T-cell (primary cell): ENCODE measurements around the gene AP3S2. TPM values are rescaled to one million over a fixed set of nuclear protein-coding genes. Genes with fewer than 3 reads are reported as not detected.

Experiments
- ATAC-seq, 4 experiments: fragments of 200-7000 bp in 3 of 4; fragments of 150-1000 bp in 1 of 4; cut with Tn5 transposase; replicated peaks in 1 of 4; 1 replicate in 3 of 4; 2 replicates in 1 of 4; pipeline ENCODE4 v1.10.0; 2021; ENCODE audit warnings: moderate library complexity in 3 of 4, mild to moderate bottlenecking in 2 of 4, moderate number of reproducible peaks in 1 of 4
- CTCF ChIA-PET, 2 donors: fragments of 300-600 bp; sonication (Branson Sonifier 250); formaldehyde crosslinking; loops; one replicate each; lab custom pipeline; 2022; ENCODE audit warnings: antibody characterized with exemption in 2 of 2; lab: Charles Lee
- POLR2A ChIA-PET, 2 donors: fragments of 300-600 bp; sonication (Branson Sonifier 250); formaldehyde crosslinking; loops; one replicate each; lab custom pipeline; 2022; ENCODE audit warnings: antibody characterized with exemption in 2 of 2; lab: Charles Lee
- DNase-seq, 35 experiments: peaks; one replicate each; pipeline versions ENCODE4 v3.0.0 to v3.0.0-alpha.2; 2013 to 2023
- H3K27ac ChIP-seq: one replicate; pipeline ENCODE4 v1.5.1; 2013; ENCODE audit warnings: low read length
- H3K27me3 ChIP-seq, 2 experiments: replicated peaks in 1 of 2; 1 replicate in 1 of 2; 2 replicates in 1 of 2; pipeline versions ENCODE4 v1.6.1 to v1.7.0; 2013; ENCODE audit warnings: low read length in 1 of 2, mixed read lengths in 1 of 2; ENCODE audit not compliant: control insufficient read depth in 2 of 2, insufficient read depth in 2 of 2; ENCODE audit errors: extremely low read depth in 1 of 2
- H3K36me3 ChIP-seq, 2 donors: 1 replicate in 1 of 2; 2 replicates in 1 of 2; pipeline versions ENCODE4 v1.6.1 to v1.7.0; 2013; ENCODE audit warnings: low read length in 1 of 2; ENCODE audit not compliant: control insufficient read depth in 2 of 2, insufficient read depth in 1 of 2; ENCODE audit errors: extremely low read depth in 1 of 2
- H3K4me1 ChIP-seq, 2 experiments: 1 replicate in 1 of 2; 2 replicates in 1 of 2; pipeline versions ENCODE4 v1.6.1 to v1.7.0; 2013; ENCODE audit warnings: low read length in 2 of 2, mixed read lengths in 1 of 2; ENCODE audit not compliant: insufficient read depth in 2 of 2, control insufficient read depth in 1 of 2; ENCODE audit errors: extremely low read depth in 1 of 2
- H3K4me3 ChIP-seq, 2 donors: 1 replicate in 1 of 2; 2 replicates in 1 of 2; pipeline versions ENCODE4 v1.5.1 to v1.7.0; 2013; ENCODE audit warnings: mild to moderate bottlenecking in 2 of 2, low read length in 1 of 2, moderate library complexity in 1 of 2; ENCODE audit not compliant: control insufficient read depth in 1 of 2; ENCODE audit errors: extremely low read depth in 1 of 2
- H3K9me3 ChIP-seq: 2 replicates; pipeline ENCODE4 v1.7.0; 2013
- H3K27ac Mint-ChIP-seq, 2 donors: one replicate each; pipeline ENCODE4 v1.8.0; 2020 to 2021; ENCODE audit warnings: mild to moderate bottlenecking in 2 of 2, mixed read lengths in 2 of 2
- H3K27me3 Mint-ChIP-seq, 2 donors: one replicate each; pipeline ENCODE4 v1.8.0; 2021 to 2022; ENCODE audit warnings: mixed read lengths in 2 of 2
- H3K36me3 Mint-ChIP-seq: one replicate; pipeline ENCODE4 v1.8.0; 2021; ENCODE audit warnings: mixed read lengths
- H3K4me1 Mint-ChIP-seq, 3 donors: one replicate each; pipeline ENCODE4 v1.8.0; 2020 to 2022; ENCODE audit warnings: mixed read lengths in 3 of 3, mild to moderate bottlenecking in 1 of 3
- H3K4me3 Mint-ChIP-seq, 3 donors: one replicate each; pipeline ENCODE4 v1.8.0; 2020 to 2022; ENCODE audit warnings: mild to moderate bottlenecking in 3 of 3, mixed read lengths in 3 of 3, moderate library complexity in 3 of 3
- H3K9me3 Mint-ChIP-seq, 3 donors: one replicate each; pipeline ENCODE4 v1.8.0; 2020 to 2022; ENCODE audit warnings: mixed read lengths in 3 of 3
- WGBS: methylation state at CpG from one replicate; pipeline ENCODE4 v1.1.5; 2013; ENCODE audit warnings: missing lambda C conversion rate; ENCODE audit not compliant: insufficient coverage; 5-methylcytosine and 5-hydroxymethylcytosine counted together
- total RNA-seq, 35 experiments: library from RNA in 6 of 35; stranded (reverse) in 6 of 35; fragments of 120-200 nt in 1 of 35; gene quantifications; one replicate each; pipeline versions ENCODE4 v1.2.1 to v1.2.4 and lab custom pipeline; 2013 to 2026

AP3S2 gene
- total RNA-seq, 5 donors from 2014 or later (not counting 1 experiment from before 2014, with no cell fraction given) = 22.8 to 30.5 (median 24.9) TPM

GRCh38 chr15:89863918-89864317 lies 29.9 kb downstream of the AP3S2 start:
- DNase-seq (no peak), ATAC-seq (no peak)
- H3K27me3 Mint-ChIP-seq = no peaks in the 10 kb centered on the region
- H3K4me1 ChIP-seq = no peaks in the 10 kb centered on the region
- H3K27ac ChIP-seq = no peak overlapping the region
- H3K27ac Mint-ChIP-seq = no peak overlapping the region
- no peak overlapping the region for H3K4me3 ChIP-seq
- POLR2A ChIA-PET = no interaction called here
- peaks cover 23% of the 10 kb centered on the region for H3K36me3 Mint-ChIP-seq
- peaks cover 0 to 2% (median 0%) of the 10 kb centered on the region in 3 donors for H3K4me1 Mint-ChIP-seq
- H3K36me3 ChIP-seq = peaks cover 2 to 36% of the 10 kb centered on the region in 2 donors
- CTCF ChIA-PET = interaction anchor here (0.5 to 1.1 kb wide), 3 partner anchors 11 to 1145 kb away, joined by 4 to 6 read pairs (median 4); no protein-coding TSS in a partner anchor
- H3K27me3 ChIP-seq = no peaks in the 10 kb centered on the region
- H3K9me3 ChIP-seq = no peaks in the 10 kb centered on the region
- no peak overlapping the region for H3K4me3 Mint-ChIP-seq
- no peaks in the 10 kb centered on the region for H3K9me3 Mint-ChIP-seq

DNA sequence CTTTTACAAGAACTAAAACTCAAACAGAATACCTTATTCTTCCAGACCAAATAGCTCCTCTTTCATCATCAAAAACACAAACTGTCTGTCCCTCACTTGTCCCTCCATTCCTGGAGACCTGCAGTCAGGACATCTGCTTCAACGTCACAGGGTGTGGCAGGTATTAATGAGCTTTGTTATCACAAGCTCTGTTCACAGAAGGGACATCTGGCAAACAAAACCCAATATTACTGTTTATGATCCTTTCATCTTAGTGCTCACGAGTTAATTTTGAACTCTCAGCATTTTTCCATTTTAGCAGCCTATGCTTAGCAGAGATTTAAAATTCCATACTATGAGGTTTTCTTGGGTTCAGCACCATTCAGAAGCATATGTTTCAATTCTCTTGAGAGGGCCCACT lies 32.9 kb downstream of the AP3S2 start:
- Mint-ChIP-seq H3K9me3 (no peaks in the 10 kb centered on the region), H3K4me3 (no peak overlapping the region), H3K36me3 (peaks cover 39% of the 10 kb centered on the region), H3K27me3 (no peaks in the 10 kb centered on the region), H3K4me1 (peaks cover 0 to 2% (median 0%) of the 10 kb centered on the region in 3 donors), H3K27ac (no peak overlapping the region)
- no peak overlapping the region for H3K4me3 ChIP-seq
- CTCF ChIA-PET = interaction anchor here (0.5 to 1.7 kb wide), 2 partner anchors 14 to 160 kb away, joined by 4 to 5 read pairs; no protein-coding TSS in a partner anchor
- 79% methylated on average over 2 of the region's 2 CpGs for WGBS
- POLR2A ChIA-PET = no interaction called here
- no peaks in the 10 kb centered on the region for H3K27me3 ChIP-seq
- H3K4me1 ChIP-seq = no peaks in the 10 kb centered on the region
- no peak for ATAC-seq
- no peak for DNase-seq
- no peak overlapping the region for H3K27ac ChIP-seq
- H3K36me3 ChIP-seq = peaks cover 2 to 39% of the 10 kb centered on the region in 2 donors
- no peaks in the 10 kb centered on the region for H3K9me3 ChIP-seq

DNA sequence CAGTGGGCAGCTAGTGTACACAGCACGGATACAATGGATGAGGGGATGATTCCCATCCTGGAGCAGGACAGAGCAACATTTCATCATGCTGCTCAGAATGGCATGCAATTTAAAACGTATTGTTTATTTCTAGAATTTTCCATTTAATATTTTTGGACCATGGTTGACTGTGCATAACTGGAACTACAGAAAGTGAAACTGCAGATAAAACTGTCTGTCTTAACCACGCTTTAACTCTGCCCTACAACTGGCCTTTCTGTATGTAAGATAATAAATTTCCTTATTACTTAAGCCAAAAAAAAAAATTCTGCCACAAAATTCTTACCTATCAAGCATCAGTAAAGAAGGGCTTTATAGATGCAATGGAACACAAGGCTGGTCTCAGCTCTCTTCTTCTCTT lies 33.4 kb downstream of the AP3S2 start:
- ChIA-PET CTCF (interaction anchor here (0.5 to 1.7 kb wide), 2 partner anchors 14 to 160 kb away, joined by 4 to 5 read pairs; no protein-coding TSS in a partner anchor), POLR2A (no interaction called here)
- Mint-ChIP-seq H3K4me3 (no peak overlapping the region), H3K27ac (no peak overlapping the region), H3K36me3 (peaks cover 35% of the 10 kb centered on the region), H3K27me3 (no peaks in the 10 kb centered on the region), H3K9me3 (no peaks in the 10 kb centered on the region), H3K4me1 (no peaks in the 10 kb centered on the region)
- 100% methylated on average over 1 of the region's 3 CpGs for WGBS
- Histone ChIP-seq H3K36me3 (peaks cover 2 to 38% of the 10 kb centered on the region in 2 donors), H3K4me1 (no peaks in the 10 kb centered on the region), H3K27me3 (no peaks in the 10 kb centered on the region), H3K4me3 (no peak overlapping the region), H3K9me3 (no peaks in the 10 kb centered on the region), H3K27ac (no peak overlapping the region)
- DNase-seq (no peak), ATAC-seq (no peak)

DNA sequence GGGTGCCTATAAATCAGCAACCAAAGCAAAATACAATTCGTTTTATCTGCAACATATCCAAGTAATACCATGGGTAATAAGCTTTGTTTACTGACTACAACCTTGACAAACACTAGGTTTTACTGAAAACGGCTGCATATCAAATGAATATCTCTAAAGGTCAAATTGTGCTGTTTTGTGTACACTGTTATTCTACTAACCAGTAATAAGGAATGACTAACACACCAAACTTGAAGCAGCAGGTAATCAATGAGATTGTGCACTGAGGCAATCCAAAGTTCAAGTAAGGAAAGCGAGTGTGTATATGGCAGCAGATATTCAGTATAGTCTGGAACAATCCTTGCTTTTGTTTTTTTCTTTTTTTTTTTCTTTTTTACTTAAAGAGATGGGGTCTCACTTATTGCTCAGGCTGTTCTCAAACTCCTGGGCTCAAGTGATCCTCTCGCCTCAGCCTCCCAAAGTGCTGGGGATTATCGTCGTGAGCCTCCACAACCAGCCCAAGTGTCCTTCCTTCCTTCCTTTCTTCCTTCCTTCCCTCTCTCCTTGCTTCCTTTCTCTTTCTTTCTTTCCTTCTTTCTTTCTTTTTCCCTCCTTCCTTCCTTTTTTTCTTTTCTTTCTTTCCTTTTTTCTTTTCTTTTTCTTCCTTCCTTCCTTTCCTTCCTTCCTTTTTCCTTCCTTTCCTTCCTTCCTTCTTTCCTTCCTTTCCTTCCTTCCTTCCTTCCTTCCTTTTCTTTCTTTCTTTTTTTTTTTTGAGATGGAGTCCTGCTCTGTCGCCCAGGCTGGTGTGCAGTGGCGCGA lies 34.9 kb downstream of the AP3S2 start:
- Mint-ChIP-seq H3K27ac (no peak overlapping the region), H3K9me3 (no peaks in the 10 kb centered on the region), H3K4me1 (no peaks in the 10 kb centered on the region), H3K4me3 (no peak overlapping the region), H3K27me3 (no peaks in the 10 kb centered on the region), H3K36me3 (peaks cover 28% of the 10 kb centered on the region)
- DNase-seq (no peak), ATAC-seq (no peak)
- ChIA-PET POLR2A (interaction anchor here in 1 of 2 donors (0.5 kb wide), 1 partner anchor 572 kb away, joined by 3 read pairs; no protein-coding TSS in a partner anchor), CTCF (no interaction called here)
- no peak overlapping the region for H3K4me3 ChIP-seq
- no peaks in the 10 kb centered on the region for H3K9me3 ChIP-seq
- H3K27ac ChIP-seq = no peak overlapping the region
- H3K36me3 ChIP-seq = peaks cover 2 to 30% of the 10 kb centered on the region in 2 donors
- 89% methylated on average over 5 of the region's 9 CpGs for whole genome bisulfite sequencing
- H3K4me1 ChIP-seq = no peaks in the 10 kb centered on the region
- no peaks in the 10 kb centered on the region for H3K27me3 ChIP-seq

- WGBS = 100% methylated on average over 2 of the region's 3 CpGs
- no peak overlapping the region for H3K4me3 Mint-ChIP-seq
- no peaks in the 10 kb centered on the region for H3K9me3 Mint-ChIP-seq
- H3K4me3 ChIP-seq = no peak overlapping the region
- H3K9me3 ChIP-seq = no peaks in the 10 kb centered on the region
- DNase-seq = no peak
- H3K27me3 ChIP-seq = no peaks in the 10 kb centered on the region
- no peak overlapping the region for H3K27ac Mint-ChIP-seq
- H3K4me1 Mint-ChIP-seq = peaks cover 0 to under 1% (median 0%) of the 10 kb centered on the region in 3 donors
- H3K36me3 ChIP-seq = peaks cover 2 to 30% of the 10 kb centered on the region in 2 donors
- H3K4me1 ChIP-seq = no peaks in the 10 kb centered on the region
- no peak for ATAC-seq
- CTCF ChIA-PET = no interaction called here
- POLR2A ChIA-PET = no interaction called here
- no peak overlapping the region for H3K27ac ChIP-seq
- H3K27me3 Mint-ChIP-seq = no peaks in the 10 kb centered on the region
- H3K36me3 Mint-ChIP-seq = peaks cover 32% of the 10 kb centered on the region
Measured at GRCh38 chr15:89857673-89858072, 36.1 kb downstream of the AP3S2 start.

DNA sequence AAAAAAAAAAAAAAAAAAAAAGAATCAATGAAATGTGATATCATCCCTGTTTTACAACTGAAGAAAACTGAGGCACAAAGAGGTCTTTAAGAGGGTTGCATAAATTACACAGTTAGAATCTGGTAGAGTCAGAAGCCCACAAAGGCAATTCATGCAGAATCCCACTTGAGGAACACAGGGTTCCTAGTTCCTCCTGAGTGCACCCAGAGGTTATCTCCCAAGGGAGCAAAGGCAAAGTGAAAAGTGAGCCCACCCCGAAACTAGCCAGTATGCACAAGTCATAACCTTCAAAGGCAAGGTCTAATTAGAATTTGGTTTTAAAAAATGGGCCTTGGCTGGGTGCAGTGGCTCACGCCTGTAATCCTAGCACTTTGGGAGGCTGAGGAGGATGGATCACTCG lies 37.8 kb downstream of the AP3S2 start:
- H3K36me3 ChIP-seq = peaks cover 2 to 25% of the 10 kb centered on the region in 2 donors
- no peak overlapping the region for H3K27ac Mint-ChIP-seq

More for the DNA sequence above, 37.8 kb downstream of the AP3S2 start:
- ChIA-PET POLR2A (interaction anchor here in 1 of 2 donors (0.7 kb wide), 1 partner anchor 19 kb away, joined by 3 read pairs; no protein-coding TSS in a partner anchor), CTCF (no interaction called here)
- WGBS = 100% methylated on average over 1 of the region's 3 CpGs
- no peak overlapping the region for H3K4me3 Mint-ChIP-seq
- H3K4me3 ChIP-seq = no peak overlapping the region
- DNase-seq (no peak), ATAC-seq (no peak)
- H3K4me1 Mint-ChIP-seq = peaks cover 0 to 3% (median 0%) of the 10 kb centered on the region in 3 donors
- H3K9me3 ChIP-seq = no peaks in the 10 kb centered on the region
- H3K27me3 ChIP-seq = no peaks in the 10 kb centered on the region
- peaks cover 43% of the 10 kb centered on the region for H3K36me3 Mint-ChIP-seq
- no peaks in the 10 kb centered on the region for H3K27me3 Mint-ChIP-seq
- H3K4me1 ChIP-seq = no peaks in the 10 kb centered on the region
- H3K27ac ChIP-seq = no peak overlapping the region
- H3K9me3 Mint-ChIP-seq = no peaks in the 10 kb centered on the region
